Endometrium (tissue), 2 donors: ENCODE measurements around the gene SLC38A9.

Experiments used
- FAIRE-seq: peaks from 2 replicates; lab custom pipeline; 2012; peaks lifted over from hg19 to GRCh38; lab: Jason Lieb, UNC
- donor health status: control.
- donor health status: control.

Gene SLC38A9

GRCh38 chr5:55649963-55650362 is 62.2 kb downstream of the SLC38A9 start:
- no peak for FAIRE-seq

GRCh38 chr5:55645304-55645703 is 66.8 kb downstream of the SLC38A9 start:
- FAIRE-seq = no peak

GRCh38 chr5:55638455-55638854 is 73.7 kb downstream of the SLC38A9 start:
- FAIRE-seq = peak; percentile 87

GRCh38 chr5:55638051-55638450 is 74.1 kb downstream of the SLC38A9 start:
- no peak for FAIRE-seq

GRCh38 chr5:55636683-55637082 is 75.4 kb downstream of the SLC38A9 start:
- no peak for FAIRE-seq

GRCh38 chr5:55636177-55636576 is 75.9 kb downstream of the SLC38A9 start:
- no peak for FAIRE-seq

- no peak for FAIRE-seq
Observed at GRCh38 chr5:55634866-55635265, 77.3 kb downstream of the SLC38A9 start.

- peak; percentile 98 for FAIRE-seq
Observed at GRCh38 chr5:55634209-55634805, 77.8 kb downstream of the SLC38A9 start.

- no peak for FAIRE-seq
Observed at GRCh38 chr5:55633574-55634208, 78.4 kb downstream of the SLC38A9 start.

GRCh38 chr5:55629815-55630214 is 82.3 kb downstream of the SLC38A9 start:
- no peak for FAIRE-seq

GRCh38 chr5:55626790-55627189 is 85.3 kb downstream of the SLC38A9 start:
- FAIRE-seq = peak; percentile 99

GRCh38 chr5:55625913-55626312 is 86.2 kb downstream of the SLC38A9 start:
- FAIRE-seq = peak; percentile 64

- FAIRE-seq = no peak
Observed at GRCh38 chr5:55625589-55625909, 86.6 kb downstream of the SLC38A9 start.

GRCh38 chr5:55624841-55625588 is 87.1 kb downstream of the SLC38A9 start:
- FAIRE-seq = no peak

GRCh38 chr5:55623789-55624188 is 88.3 kb downstream of the SLC38A9 start:
- FAIRE-seq = no peak

GRCh38 chr5:55622460-55622859 is 89.7 kb downstream of the SLC38A9 start:
- no peak for FAIRE-seq

- FAIRE-seq = peak; percentile 95
Observed at GRCh38 chr5:55621229-55621628, 90.9 kb downstream of the SLC38A9 start.

GRCh38 chr5:55620766-55621160 is 91.4 kb downstream of the SLC38A9 start:
- FAIRE-seq = no peak

- no peak for FAIRE-seq
Observed at GRCh38 chr5:55620009-55620765, 91.9 kb downstream of the SLC38A9 start.

- no peak for FAIRE-seq
Observed at GRCh38 chr5:55618318-55618717, 93.8 kb downstream of the SLC38A9 start.

GRCh38 chr5:55613112-55613868 is 98.8 kb downstream of the SLC38A9 start:
- no peak for FAIRE-seq

- FAIRE-seq = no peak
Observed at GRCh38 chr5:55610542-55610941, 101.6 kb downstream of the SLC38A9 start.
